Measurements from ENCODE around the gene NOS3. TPM values are rescaled to one million over a fixed set of nuclear protein-coding genes. Genes with fewer than 3 reads are reported as not detected.

The NOS3 gene
- total and polyA plus RNA-seq, 2 experiments from 2014 or later: 2.6 to 6.1 TPM

DNA sequence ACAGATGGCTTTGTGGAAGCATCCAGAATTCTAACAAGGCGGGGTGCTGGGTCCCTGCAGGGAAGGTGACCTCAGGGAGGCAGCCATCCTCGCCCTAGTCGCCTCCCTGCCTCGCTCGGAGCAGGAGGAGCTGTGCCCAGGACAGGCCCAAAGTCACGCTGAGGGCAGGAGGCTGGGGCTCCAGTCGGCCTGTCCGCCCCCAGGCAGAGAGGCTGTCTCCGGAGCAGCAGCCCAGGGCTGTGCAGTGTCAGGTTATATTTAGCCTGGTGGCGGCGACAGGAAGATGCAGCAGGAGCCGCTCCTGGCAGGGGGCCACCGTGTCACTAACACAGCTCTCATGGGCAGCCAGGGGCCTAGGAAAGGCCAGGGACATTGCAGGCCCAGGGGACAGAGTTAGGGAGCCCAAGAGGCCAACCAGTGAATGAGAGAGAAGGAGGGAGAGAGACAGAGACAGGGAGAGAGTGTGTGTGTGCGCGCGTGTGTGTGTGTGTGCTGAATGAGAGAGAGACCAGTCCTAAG, 26.2 kb upstream of the NOS3 start:
- peaks cover 23% of the 10 kb centered on the region for H3K4me1 Mint-ChIP-seq
- H3K9me2 ChIP-seq (ENCODE audit: insufficient read depth): no peaks in the 10 kb centered on the region
- no peaks in the 10 kb centered on the region for H4K20me1 ChIP-seq (replicated peaks; ENCODE audit: insufficient read depth)
- H2AFZ ChIP-seq: no peak overlapping the region
- no peak for TF ChIP-seq POLR2AphosphoS5 (IDR thresholded peaks at IDR 0.05; ENCODE audit: low read depth)
- no peak for TF ChIP-seq EZH2phosphoT487 (IDR thresholded peaks at IDR 0.05; ENCODE audit: unreplicated experiment)
- TF ChIP-seq EZH2 (IDR thresholded peaks at IDR 0.05; ENCODE audit: low read depth, unreplicated experiment): no peak
- TF ChIP-seq NANOG (IDR thresholded peaks at IDR 0.05; ENCODE audit: borderline replicate concordance): no peak
- no peak for TF ChIP-seq STAT1 (IDR thresholded peaks at IDR 0.05; ENCODE audit: unreplicated experiment)
- TF ChIP-seq ZNF114 (CRISPR knock-in tag; IDR thresholded peaks at IDR 0.05): no peak
- TF ChIP-seq CREB1 (CRISPR knock-in tag; IDR thresholded peaks at IDR 0.05; ENCODE audit: low read depth): no peak
- TF ChIP-seq ZNF462 (CRISPR knock-in tag; IDR thresholded peaks at IDR 0.05): no peak
- TF ChIP-seq, protein P1, sequence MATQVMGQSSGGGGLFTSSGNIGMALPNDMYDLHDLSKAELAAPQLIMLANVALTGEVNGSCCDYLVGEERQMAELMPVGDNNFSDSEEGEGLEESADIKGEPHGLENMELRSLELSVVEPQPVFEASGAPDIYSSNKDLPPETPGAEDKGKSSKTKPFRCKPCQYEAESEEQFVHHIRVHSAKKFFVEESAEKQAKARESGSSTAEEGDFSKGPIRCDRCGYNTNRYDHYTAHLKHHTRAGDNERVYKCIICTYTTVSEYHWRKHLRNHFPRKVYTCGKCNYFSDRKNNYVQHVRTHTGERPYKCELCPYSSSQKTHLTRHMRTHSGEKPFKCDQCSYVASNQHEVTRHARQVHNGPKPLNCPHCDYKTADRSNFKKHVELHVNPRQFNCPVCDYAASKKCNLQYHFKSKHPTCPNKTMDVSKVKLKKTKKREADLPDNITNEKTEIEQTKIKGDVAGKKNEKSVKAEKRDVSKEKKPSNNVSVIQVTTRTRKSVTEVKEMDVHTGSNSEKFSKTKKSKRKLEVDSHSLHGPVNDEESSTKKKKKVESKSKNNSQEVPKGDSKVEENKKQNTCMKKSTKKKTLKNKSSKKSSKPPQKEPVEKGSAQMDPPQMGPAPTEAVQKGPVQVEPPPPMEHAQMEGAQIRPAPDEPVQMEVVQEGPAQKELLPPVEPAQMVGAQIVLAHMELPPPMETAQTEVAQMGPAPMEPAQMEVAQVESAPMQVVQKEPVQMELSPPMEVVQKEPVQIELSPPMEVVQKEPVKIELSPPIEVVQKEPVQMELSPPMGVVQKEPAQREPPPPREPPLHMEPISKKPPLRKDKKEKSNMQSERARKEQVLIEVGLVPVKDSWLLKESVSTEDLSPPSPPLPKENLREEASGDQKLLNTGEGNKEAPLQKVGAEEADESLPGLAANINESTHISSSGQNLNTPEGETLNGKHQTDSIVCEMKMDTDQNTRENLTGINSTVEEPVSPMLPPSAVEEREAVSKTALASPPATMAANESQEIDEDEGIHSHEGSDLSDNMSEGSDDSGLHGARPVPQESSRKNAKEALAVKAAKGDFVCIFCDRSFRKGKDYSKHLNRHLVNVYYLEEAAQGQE (IDR thresholded peaks at IDR 0.05; ENCODE audit: unreplicated experiment): no peak
- no peak for TF ChIP-seq JUNB (IDR thresholded peaks at IDR 0.05; ENCODE audit: unreplicated experiment)
- no peaks in the 10 kb centered on the region for H3K9me3 Mint-ChIP-seq
- no peaks in the 10 kb centered on the region for H3K27me3 ChIP-seq (ENCODE audit: insufficient read depth)
- no peaks in the 10 kb centered on the region for H3K79me2 ChIP-seq (replicated peaks; ENCODE audit: insufficient read depth)
- peaks cover 9% of the 10 kb centered on the region for H3K27me3 Mint-ChIP-seq (ENCODE audit: insufficient read depth, low read depth, poor library complexity)
- peak; percentile 60 for DNase-seq (ENCODE audit: low spot score)
- H3K36me3 ChIP-seq (ENCODE audit: insufficient read depth): no peaks in the 10 kb centered on the region
- peak; percentile 24 for ATAC-seq
- H3K27ac Mint-ChIP-seq: no peak overlapping the region; the same call in 1 of the 2 replicates
- no peaks in the 10 kb centered on the region for H3F3A ChIP-seq (replicated peaks; ENCODE audit: low read depth)
- H3K36me3 Mint-ChIP-seq (ENCODE audit: low read depth): no peaks in the 10 kb centered on the region
- no peak overlapping the region for H3K4me2 ChIP-seq
- H3K27ac ChIP-seq (ENCODE audit: low read depth): no peak overlapping the region
- H3K4me3 Mint-ChIP-seq: no peak overlapping the region
- no peak overlapping the region for H3K4me3 ChIP-seq
- H3K4me1 ChIP-seq (ENCODE audit: insufficient read depth): peaks cover 17% of the 10 kb centered on the region; the same call in 1 of the 2 replicates

All from GM23338 (cell line).